Endothelial cell of umbilical vein (primary cell): ENCODE results near the gene PNCK.

ENCODE experiments used
- CTCF ChIP-seq, 2 donors: IDR thresholded peaks; 1 replicate in 1 of 2; 2 replicates in 1 of 2; pipeline ENCODE4 v1.5.1; 2011; ENCODE audit warnings: low read length in 2 of 2, mild to moderate bottlenecking in 2 of 2, moderate library complexity in 2 of 2, control low read depth in 1 of 2, inconsistent platforms in 1 of 2, low read depth in 1 of 2; ENCODE audit not compliant: insufficient read depth in 1 of 2; ENCODE audit errors: extremely low read depth in 1 of 2
- EZH2 ChIP-seq: IDR thresholded peaks from 2 replicates; pipeline ENCODE4 v1.6.1; 2012; ENCODE audit warnings: borderline replicate concordance, low read depth, mild to moderate bottlenecking, moderate library complexity, low read length, inconsistent platforms; ENCODE audit not compliant: severe bottlenecking
- GATA2 ChIP-seq: IDR thresholded peaks from 2 replicates; pipeline ENCODE4 v1.7.0; 2011; ENCODE audit warnings: low read depth, mild to moderate bottlenecking, moderate library complexity, mixed read lengths, low read length; ENCODE audit not compliant: insufficient read length, insufficient read depth
- MYC ChIP-seq: IDR thresholded peaks from one replicate; pipeline ENCODE4 v1.6.1; 2011; ENCODE audit warnings: mild to moderate bottlenecking, low read depth, low read length
- POLR2A ChIP-seq: IDR thresholded peaks from 2 replicates; pipeline ENCODE4 v1.6.1; 2012; ENCODE audit warnings: low read depth, mild to moderate bottlenecking, control low read depth, low read length
- POLR2AphosphoS5 ChIP-seq: IDR thresholded peaks from 2 replicates; pipeline ENCODE4 v1.6.1; 2012; ENCODE audit warnings: low read depth, mild to moderate bottlenecking, control low read depth, low read length, moderate library complexity; ENCODE audit not compliant: insufficient read depth

GRCh38 chrX:153627675-153628111 lies 45.9 kb downstream of the PNCK start:
- TF ChIP-seq GATA2, result no peak
- no peak for TF ChIP-seq CTCF (IDR thresholded peaks at IDR 0.05; ENCODE audit: extremely low read depth in 1 of 2, insufficient read depth in 1 of 2, low read depth in 1 of 2, low read length in 2 of 2)
- no peak for TF ChIP-seq EZH2
- no peak for TF ChIP-seq POLR2A
- no peak for TF ChIP-seq POLR2AphosphoS5
- TF ChIP-seq MYC, result no peak
